Measurements from ENCODE around the gene APOA1. TPM values are rescaled to one million over a fixed set of nuclear protein-coding genes. Genes with fewer than 3 reads are reported as not detected.

The APOA1 gene
- polyA plus RNA-seq, 1 donor (not counting 4 experiments of a cell fraction or from before 2014, with no cell fraction given), result not detected

GRCh38 chr11:116866804-116867455 lies 29.5 kb upstream of the APOA1 start:
- no peak for TF ChIP-seq EZH2 (IDR thresholded peaks at IDR 0.05; ENCODE audit: low read length)
- no peak for TF ChIP-seq CTCF (optimal IDR thresholded peaks at IDR 0.05 in 1 of 3, IDR thresholded peaks at IDR 0.05 in 1 of 3, conservative IDR thresholded peaks at IDR 0.05 in 1 of 3; ENCODE audit: extremely low read depth in 1 of 3, insufficient read depth in 2 of 3, low read length in 3 of 3)
- Histone ChIP-seq H3K4me3 (ENCODE audit: control insufficient read depth in 2 of 3, extremely low read depth in 1 of 3, insufficient read depth in 2 of 3, low read depth in 1 of 3, low read length in 3 of 3) (no peak overlapping the region), H3K9me3 (ENCODE audit: control insufficient read depth, low read depth, low read length) (no peaks in the 10 kb centered on the region), H3K9ac (ENCODE audit: control insufficient read depth, extremely low read depth, insufficient read depth, low read length) (no peak overlapping the region), H4K20me1 (ENCODE audit: control insufficient read depth, extremely low read depth, insufficient read depth, low read length) (no peaks in the 10 kb centered on the region), H3K27ac (ENCODE audit: control insufficient read depth, insufficient read depth, low read length) (no peak overlapping the region), H3K9me1 (ENCODE audit: control insufficient read depth, extremely low read depth, insufficient read depth, low read length) (no peaks in the 10 kb centered on the region), H3K79me2 (ENCODE audit: control insufficient read depth, insufficient read depth, low read length) (no peaks in the 10 kb centered on the region), H3K36me3 (ENCODE audit: control insufficient read depth in 2 of 2, extremely low read depth in 1 of 2, insufficient read depth in 2 of 2, low read length in 2 of 2) (peaks cover 14 to 19% of the 10 kb centered on the region in 2 experiments), H2AFZ (ENCODE audit: control insufficient read depth, low read length) (no peak overlapping the region), H3K4me1 (ENCODE audit: control insufficient read depth, extremely low read depth, insufficient read depth, low read length) (peaks cover 19% of the 10 kb centered on the region), H3K27me3 (ENCODE audit: control insufficient read depth, extremely low read depth, insufficient read depth, low read length) (no peaks in the 10 kb centered on the region), H3K4me2 (ENCODE audit: control insufficient read depth, extremely low read depth, insufficient read depth, low read depth, low read length) (no peak overlapping the region)
- FAIRE-seq (no peak), DNase-seq (ENCODE audit: low read depth, low spot score) (no peak)
- dilution Hi-C loops (cut with MboI; ENCODE audit: extremely low pct_ligation_motif_present, low sequenced_read_pairs), result no loop called here

- H3K36me3 ChIP-seq (ENCODE audit: control insufficient read depth in 2 of 2, extremely low read depth in 1 of 2, insufficient read depth in 2 of 2, low read length in 2 of 2), result peaks cover 16% of the 10 kb centered on the region in 2 experiments
- DNase-seq (ENCODE audit: low read depth, low spot score), result no peak
- no peaks in the 10 kb centered on the region for H3K27me3 ChIP-seq (ENCODE audit: control insufficient read depth, extremely low read depth, insufficient read depth, low read length)
- H3K9ac ChIP-seq (ENCODE audit: control insufficient read depth, extremely low read depth, insufficient read depth, low read length), result no peak overlapping the region
- no peak overlapping the region for H2AFZ ChIP-seq (ENCODE audit: control insufficient read depth, low read length)
- no peak for FAIRE-seq
- dilution Hi-C loops (cut with MboI; ENCODE audit: extremely low pct_ligation_motif_present, low sequenced_read_pairs), result no loop called here
- no peak overlapping the region for H3K4me3 ChIP-seq (ENCODE audit: control insufficient read depth in 2 of 3, extremely low read depth in 1 of 3, insufficient read depth in 2 of 3, low read depth in 1 of 3, low read length in 3 of 3)
- TF ChIP-seq EZH2 (IDR thresholded peaks at IDR 0.05; ENCODE audit: low read length), result no peak
- no peak for TF ChIP-seq CTCF (optimal IDR thresholded peaks at IDR 0.05 in 1 of 3, IDR thresholded peaks at IDR 0.05 in 1 of 3, conservative IDR thresholded peaks at IDR 0.05 in 1 of 3; ENCODE audit: extremely low read depth in 1 of 3, insufficient read depth in 2 of 3, low read length in 3 of 3)
- no peak overlapping the region for H3K27ac ChIP-seq (ENCODE audit: control insufficient read depth, insufficient read depth, low read length)
- no peaks in the 10 kb centered on the region for H4K20me1 ChIP-seq (ENCODE audit: control insufficient read depth, extremely low read depth, insufficient read depth, low read length)
- no peaks in the 10 kb centered on the region for H3K9me3 ChIP-seq (ENCODE audit: control insufficient read depth, low read depth, low read length)
- H3K9me1 ChIP-seq (ENCODE audit: control insufficient read depth, extremely low read depth, insufficient read depth, low read length), result no peaks in the 10 kb centered on the region
- peaks cover 18% of the 10 kb centered on the region for H3K4me1 ChIP-seq (ENCODE audit: control insufficient read depth, extremely low read depth, insufficient read depth, low read length)
- no peak overlapping the region for H3K4me2 ChIP-seq (ENCODE audit: control insufficient read depth, extremely low read depth, insufficient read depth, low read depth, low read length)
- no peaks in the 10 kb centered on the region for H3K79me2 ChIP-seq (ENCODE audit: control insufficient read depth, insufficient read depth, low read length)
Measured at GRCh38 chr11:116865696-116866095, 28.3 kb upstream of the APOA1 start.
